WERI-Rb-1 (cell line): ENCODE data around the gene ZNF799.

Source experiments
- DNase-seq: peaks from one replicate; pipeline ENCODE4 v3.0.0-alpha.2; 2020
- H3K27ac ChIP-seq: fragments of 250-450 bp; sonication (Bioruptor Pico); 2 replicates; pipeline ENCODE4 v1.5.1; 2020; ENCODE audit warnings: mild to moderate bottlenecking, moderate library complexity
- H3K27me3 ChIP-seq: fragments of 250-450 bp; sonication (Bioruptor Pico); 2 replicates; pipeline ENCODE4 v1.5.1; 2021; ENCODE audit warnings: mild to moderate bottlenecking, low read depth, moderate library complexity; ENCODE audit not compliant: insufficient read depth, severe bottlenecking
- H3K36me3 ChIP-seq: fragments of 250-450 bp; sonication (Bioruptor Pico); 2 replicates; pipeline ENCODE4 v1.5.1; 2020; ENCODE audit warnings: mild to moderate bottlenecking, moderate library complexity
- H3K4me3 ChIP-seq: 2 replicates; pipeline ENCODE4 v1.5.1; 2011; ENCODE audit warnings: low read depth, mild to moderate bottlenecking, control low read depth, low read length
- H3K9me3 ChIP-seq: fragments of 250-450 bp; sonication (Bioruptor Pico); 2 replicates; pipeline ENCODE4 v1.5.1; 2021; ENCODE audit warnings: mild to moderate bottlenecking, moderate library complexity; ENCODE audit not compliant: severe bottlenecking
- TF ChIP-seq, protein P1 (sequence below): IDR thresholded peaks from 2 replicates; pipeline ENCODE4 v1.5.1; 2011; ENCODE audit warnings: low read depth, mild to moderate bottlenecking, control low read depth, inconsistent platforms, low read length

Gene ZNF799

DNA sequence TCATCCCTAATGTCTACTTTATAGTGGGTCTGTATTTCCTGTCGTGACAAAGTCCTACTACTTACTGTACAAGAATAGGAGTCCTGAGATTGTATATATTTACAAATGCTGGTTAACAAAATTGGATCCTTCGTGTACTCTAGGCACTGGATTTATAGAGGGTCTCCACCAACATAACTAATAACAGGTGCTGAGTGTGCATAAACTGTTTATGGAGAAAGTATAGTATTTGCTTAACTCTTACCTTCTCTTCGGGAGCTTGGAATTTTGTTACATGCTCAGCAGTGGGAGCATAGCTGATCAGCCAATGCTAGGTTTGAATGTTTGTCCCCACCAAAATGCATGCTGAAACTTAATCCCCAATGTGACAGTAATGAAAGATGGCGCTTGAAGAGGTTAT is 47.7 kb downstream of the ZNF799 start:
- Histone ChIP-seq H3K9me3 (peaks cover 25% of the 10 kb centered on the region), H3K4me3 (no peak overlapping the region), H3K27me3 (no peaks in the 10 kb centered on the region), H3K27ac (no peak overlapping the region), H3K36me3 (peaks cover 25% of the 10 kb centered on the region)
- no peak for DNase-seq
- TF ChIP-seq, protein P1, sequence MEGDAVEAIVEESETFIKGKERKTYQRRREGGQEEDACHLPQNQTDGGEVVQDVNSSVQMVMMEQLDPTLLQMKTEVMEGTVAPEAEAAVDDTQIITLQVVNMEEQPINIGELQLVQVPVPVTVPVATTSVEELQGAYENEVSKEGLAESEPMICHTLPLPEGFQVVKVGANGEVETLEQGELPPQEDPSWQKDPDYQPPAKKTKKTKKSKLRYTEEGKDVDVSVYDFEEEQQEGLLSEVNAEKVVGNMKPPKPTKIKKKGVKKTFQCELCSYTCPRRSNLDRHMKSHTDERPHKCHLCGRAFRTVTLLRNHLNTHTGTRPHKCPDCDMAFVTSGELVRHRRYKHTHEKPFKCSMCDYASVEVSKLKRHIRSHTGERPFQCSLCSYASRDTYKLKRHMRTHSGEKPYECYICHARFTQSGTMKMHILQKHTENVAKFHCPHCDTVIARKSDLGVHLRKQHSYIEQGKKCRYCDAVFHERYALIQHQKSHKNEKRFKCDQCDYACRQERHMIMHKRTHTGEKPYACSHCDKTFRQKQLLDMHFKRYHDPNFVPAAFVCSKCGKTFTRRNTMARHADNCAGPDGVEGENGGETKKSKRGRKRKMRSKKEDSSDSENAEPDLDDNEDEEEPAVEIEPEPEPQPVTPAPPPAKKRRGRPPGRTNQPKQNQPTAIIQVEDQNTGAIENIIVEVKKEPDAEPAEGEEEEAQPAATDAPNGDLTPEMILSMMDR, result no peak

DNA sequence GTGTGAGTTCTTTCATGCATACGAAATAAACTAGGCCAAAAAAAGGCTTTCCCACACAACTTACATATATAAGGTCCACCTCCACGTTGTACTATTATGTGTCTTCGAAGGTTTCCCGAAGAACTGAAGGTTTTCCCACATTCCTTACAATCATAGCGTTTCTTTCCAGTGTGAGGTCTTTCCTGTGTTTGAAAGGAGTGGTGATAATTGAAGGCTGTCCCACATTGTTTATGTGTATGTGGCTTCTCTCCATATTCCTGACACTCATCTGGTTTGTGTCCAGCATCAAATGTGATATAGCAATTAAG is 50.2 kb downstream of the ZNF799 start:
- Histone ChIP-seq H3K9me3 (peaks cover 25% of the 10 kb centered on the region), H3K27me3 (no peaks in the 10 kb centered on the region), H3K36me3 (peaks cover 25% of the 10 kb centered on the region), H3K27ac (no peak overlapping the region), H3K4me3 (no peak overlapping the region)
- TF ChIP-seq, protein P1, result no peak
- no peak for DNase-seq

DNA sequence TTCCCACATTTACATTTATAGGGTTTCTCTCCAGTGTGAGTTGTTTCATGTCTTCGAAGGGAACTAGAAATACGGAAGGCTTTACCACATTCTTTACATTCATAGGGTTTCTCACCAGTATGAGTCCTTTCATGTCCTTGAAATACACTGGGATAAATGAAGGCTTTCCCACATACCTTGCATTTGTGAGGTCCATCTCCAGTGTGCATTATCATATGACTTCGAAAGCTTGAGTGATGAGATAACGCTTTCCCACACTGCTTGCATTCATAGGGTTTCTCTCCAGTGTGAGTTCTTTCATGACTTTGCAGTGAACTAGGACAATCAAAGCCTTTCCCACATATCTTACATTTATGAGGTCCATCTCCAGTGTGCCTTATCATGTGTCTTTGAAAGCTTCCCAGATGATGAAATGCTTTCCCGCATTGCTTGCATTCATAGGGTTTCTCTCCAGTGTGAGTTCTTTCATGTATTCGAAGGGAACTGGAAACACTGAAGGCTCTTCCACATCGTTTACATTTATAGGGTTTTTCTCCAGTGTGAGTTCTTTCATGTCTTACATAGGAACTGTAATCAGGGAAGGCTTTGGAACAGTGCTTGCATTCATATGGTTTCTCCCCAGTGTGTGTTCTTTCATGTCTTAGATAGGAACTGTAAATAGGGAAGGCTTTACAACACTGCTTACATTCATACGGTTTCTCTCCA is 50.7 kb downstream of the ZNF799 start:
- Histone ChIP-seq H3K36me3 (peaks cover 25% of the 10 kb centered on the region), H3K9me3 (peaks cover 25% of the 10 kb centered on the region), H3K4me3 (no peak overlapping the region), H3K27ac (no peak overlapping the region), H3K27me3 (no peaks in the 10 kb centered on the region)
- TF ChIP-seq, protein P1, result no peak
- DNase-seq, result no peak

- TF ChIP-seq, protein P1, result peak; percentile 10; the same call in 1 of the 2 replicates
- peaks cover 23% of the 10 kb centered on the region for H3K9me3 ChIP-seq
- H3K27me3 ChIP-seq, result no peaks in the 10 kb centered on the region
- no peak for DNase-seq
- H3K27ac ChIP-seq, result no peak overlapping the region
- peaks cover 22% of the 10 kb centered on the region for H3K36me3 ChIP-seq
- no peak overlapping the region for H3K4me3 ChIP-seq
Observed at GRCh38 chr19:12346896-12347295, 54.2 kb downstream of the ZNF799 start.

GRCh38 chr19:12345197-12345596 is 55.9 kb downstream of the ZNF799 start:
- no peak overlapping the region for H3K4me3 ChIP-seq
- H3K27ac ChIP-seq, result no peak overlapping the region
- no peaks in the 10 kb centered on the region for H3K27me3 ChIP-seq
- H3K36me3 ChIP-seq, result peaks cover 5% of the 10 kb centered on the region
- TF ChIP-seq, protein P1, result no peak
- peaks cover 9% of the 10 kb centered on the region for H3K9me3 ChIP-seq
- no peak for DNase-seq
